Measurements from ENCODE around the gene PCDH9.

PCDH9 gene

GRCh38 chr13:66513728-66514127 lies 716.4 kb downstream of the PCDH9 start:
- DNase-seq = peak; percentile 72

GRCh38 chr13:66509175-66509574 lies 721.0 kb downstream of the PCDH9 start:
- no peak for DNase-seq

GRCh38 chr13:66508153-66508909 lies 721.8 kb downstream of the PCDH9 start:
- peak; percentile 32 for DNase-seq

DNA sequence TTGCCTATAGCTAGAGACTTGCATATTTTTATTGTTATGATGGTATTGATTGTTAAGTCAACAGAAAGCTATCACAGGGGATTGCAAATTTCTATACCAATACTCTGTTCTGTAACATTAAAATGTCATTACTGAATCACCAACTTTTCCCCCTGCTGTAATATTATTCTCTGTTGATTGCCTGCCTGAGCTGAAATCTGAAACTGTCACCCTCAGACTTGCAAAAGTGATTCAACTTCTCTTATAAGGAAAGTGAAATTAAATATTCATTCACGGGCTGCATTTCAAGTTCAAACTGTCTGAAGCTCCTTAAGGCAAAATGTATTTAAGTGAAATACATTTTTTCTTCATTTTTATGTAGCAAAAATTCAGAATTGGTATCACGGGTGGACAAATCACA lies 723.2 kb downstream of the PCDH9 start:
- peak; percentile 20 for DNase-seq

DNA sequence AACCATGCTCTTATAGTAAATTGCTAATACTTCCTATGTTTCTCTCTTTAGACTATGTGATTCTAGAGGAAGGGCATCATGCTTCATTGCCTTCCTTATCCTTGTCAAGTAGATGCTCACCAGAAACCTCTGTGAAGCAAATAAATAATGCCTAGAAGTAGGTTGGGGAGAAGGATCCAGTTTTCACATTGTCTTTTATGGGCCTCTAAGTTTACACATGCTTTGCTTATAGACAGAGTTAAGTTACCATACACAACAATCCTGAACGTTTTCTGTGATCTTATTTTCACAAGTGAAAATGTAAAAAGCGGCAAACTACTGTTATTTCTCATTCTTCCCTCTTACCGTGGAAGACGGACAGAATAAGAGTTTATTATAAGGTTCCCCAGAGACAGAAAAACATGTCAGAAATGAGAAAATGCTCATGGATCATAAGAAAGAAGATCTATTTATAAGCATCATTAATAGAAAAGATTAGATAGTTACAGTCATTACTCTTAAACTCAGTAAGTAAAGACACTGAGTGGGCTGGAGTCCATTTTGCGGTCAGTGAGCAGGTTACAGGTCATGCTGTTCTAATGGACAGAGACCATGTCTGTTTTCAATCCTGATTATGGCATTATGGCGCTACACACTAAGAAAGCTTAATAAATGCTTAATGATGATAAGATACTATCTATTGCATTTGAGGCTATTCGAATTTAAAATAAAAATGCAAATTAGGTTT lies 723.9 kb downstream of the PCDH9 start:
- DNase-seq = no peak

DNA sequence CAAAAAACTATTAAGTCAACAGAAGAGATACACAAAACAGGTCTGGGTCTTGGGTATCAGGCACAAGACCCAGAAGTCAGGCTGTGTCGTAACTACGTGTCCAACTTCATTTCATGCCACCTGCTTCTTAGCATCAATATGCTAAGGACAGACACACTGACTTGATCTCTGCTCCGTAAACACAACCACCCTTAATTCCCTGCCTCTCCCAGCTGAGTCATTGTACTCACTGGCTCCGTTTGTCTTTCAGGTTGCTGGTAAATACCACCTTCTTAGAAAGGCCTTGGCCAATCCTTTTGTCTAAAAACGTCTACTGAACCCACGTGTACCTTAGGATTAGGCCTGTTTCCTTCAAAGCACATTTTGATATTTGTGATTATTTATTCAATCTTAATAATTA lies 726.2 kb downstream of the PCDH9 start:
- DNase-seq = no peak

GRCh38 chr13:66501181-66501580 lies 729.0 kb downstream of the PCDH9 start:
- DNase-seq = peak; percentile 85

DNA sequence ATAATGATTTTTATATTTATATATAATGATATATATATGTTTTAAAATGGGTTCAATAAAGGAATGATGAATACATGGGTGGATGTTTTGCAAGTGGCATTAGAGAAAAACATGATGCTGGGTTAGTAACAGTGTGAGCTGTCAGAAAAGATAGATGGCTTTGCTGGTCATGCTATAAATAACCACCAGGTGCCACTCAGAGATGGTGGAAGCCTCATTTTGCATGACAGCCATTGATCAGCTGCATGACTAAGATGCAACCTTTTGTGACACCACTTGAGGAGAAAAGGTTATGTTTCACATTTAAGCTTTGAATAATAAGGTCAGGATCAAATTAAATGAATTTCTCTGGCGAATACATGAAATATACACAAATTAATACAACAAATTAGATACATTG lies 737.7 kb downstream of the PCDH9 start:
- no peak for DNase-seq

- no peak for DNase-seq
Observed at GRCh38 chr13:66491251-66491650, 738.9 kb downstream of the PCDH9 start.

DNA sequence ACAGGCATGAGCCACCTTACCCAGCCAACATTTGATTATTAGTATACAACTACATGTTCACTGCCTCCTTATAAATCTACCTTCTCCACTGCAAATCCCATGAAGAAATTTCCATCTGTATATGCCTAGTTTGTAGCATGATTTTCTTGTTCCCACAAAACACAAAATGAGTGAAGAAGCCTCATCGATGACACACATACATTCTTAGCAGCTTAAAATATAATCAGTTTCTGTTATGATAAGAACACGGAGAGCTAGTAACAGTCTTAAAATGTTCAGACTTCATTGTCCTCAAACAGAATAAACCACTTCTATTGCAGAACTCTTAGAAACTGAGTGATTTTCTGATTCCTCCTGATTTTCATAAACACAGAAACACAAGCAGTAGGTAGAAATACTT lies 740.5 kb downstream of the PCDH9 start:
- peak; percentile 11 for DNase-seq

DNA sequence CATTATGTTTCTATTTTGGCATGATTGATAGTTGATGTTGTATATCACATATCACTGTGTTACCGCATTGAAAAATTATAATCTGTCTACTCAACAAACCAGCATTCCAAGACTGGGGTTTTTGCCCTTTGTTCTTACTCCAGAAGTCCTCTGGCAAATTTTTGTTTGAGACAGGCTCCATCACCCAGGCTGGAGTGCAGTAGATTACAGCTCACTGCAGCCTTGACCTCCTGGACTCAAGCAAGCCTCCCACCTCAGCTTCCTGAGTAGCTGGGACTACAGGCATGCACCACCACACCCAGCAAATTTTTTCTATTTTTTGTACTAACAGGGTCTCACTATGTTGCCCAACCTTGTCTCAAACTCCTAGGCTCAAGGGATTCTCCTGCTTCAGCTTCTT lies 741.0 kb downstream of the PCDH9 start:
- no peak for DNase-seq

GRCh38 chr13:66483712-66484111 lies 746.4 kb downstream of the PCDH9 start:
- no peak for DNase-seq

- DNase-seq = peak; percentile 17
Observed at GRCh38 chr13:66482836-66483235, 747.3 kb downstream of the PCDH9 start.

GRCh38 chr13:66477816-66478215 lies 752.3 kb downstream of the PCDH9 start:
- peak; percentile 9 for DNase-seq

GRCh38 chr13:66475061-66475460 lies 755.1 kb downstream of the PCDH9 start:
- DNase-seq = no peak

DNA sequence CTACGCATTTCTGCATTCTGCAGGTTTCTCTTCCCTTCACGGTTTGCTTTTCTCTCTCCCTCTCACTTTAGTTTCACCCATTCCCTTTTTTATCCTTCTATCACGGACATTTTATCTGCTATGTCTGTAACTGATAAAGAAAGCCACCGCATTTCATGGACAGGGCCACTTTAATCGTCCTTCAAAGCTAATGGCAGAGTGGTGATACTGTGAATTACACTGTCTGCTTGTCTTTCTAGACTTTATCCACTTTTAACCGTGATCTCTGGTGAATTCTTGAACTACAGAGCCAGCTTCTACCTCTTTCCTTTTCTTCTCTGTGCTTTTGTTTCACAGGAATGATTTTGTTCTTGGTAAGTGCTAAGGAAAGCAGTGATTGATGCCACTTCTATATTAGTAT lies 760.4 kb downstream of the PCDH9 start:
- DNase-seq = no peak

- DNase-seq = peak; percentile 7
Observed at GRCh38 chr13:66468656-66469055, 761.5 kb downstream of the PCDH9 start.

DNA sequence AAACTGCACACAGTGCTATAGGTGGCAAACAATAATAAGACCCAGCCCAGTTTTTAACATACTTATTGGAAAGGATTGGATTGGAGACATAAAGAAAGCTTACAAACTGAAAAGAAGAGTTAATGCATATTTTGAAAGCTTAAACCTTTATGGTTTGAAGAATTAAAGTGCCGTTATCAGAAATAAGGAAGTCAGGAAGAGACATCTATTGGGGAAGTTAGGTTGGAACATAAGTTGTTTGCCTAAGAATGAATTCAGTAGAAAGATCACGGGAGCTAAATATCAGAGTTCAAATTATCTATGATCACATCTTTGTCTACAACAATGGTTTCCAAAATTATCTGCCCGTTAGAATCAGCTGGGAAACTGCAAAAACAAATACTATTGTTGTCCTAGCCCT lies 767.9 kb downstream of the PCDH9 start:
- DNase-seq = no peak

DNA sequence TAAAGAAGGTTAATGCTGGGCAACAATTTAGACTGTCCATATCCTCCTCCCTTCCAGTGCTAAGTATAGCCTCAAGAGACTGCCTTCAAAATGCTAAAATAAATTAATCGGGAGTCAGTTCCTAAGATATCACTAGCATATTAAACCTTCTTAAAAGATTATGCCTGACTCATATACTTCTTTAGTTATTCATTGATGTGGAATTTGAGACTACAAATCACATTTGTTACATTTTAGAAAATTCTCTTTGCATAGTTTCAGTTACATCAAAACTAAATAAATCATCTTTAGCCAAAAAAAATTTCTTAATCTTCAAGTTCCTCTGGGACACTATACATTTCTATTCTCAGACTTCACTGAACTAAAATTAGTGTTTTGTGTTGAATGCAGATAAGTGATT lies 769.1 kb downstream of the PCDH9 start:
- peak; percentile 62 for DNase-seq

DNA sequence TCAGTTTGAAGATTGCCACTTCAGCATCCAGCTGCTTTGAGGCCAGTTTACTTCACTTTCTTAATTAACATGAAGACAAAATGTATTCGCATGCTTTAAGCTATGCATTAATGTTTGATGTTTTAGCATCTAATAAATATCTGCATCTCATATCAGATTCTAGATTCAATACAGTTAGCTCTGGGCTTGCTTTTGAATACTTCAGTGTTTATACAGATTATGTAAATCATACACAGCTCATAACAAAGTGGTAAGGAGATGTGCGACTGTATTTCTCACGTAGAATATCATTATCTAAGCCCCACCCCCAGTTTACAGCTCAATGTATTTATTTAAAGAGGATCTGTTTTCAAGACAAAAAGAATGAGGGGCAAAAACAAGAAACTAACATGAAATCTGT lies 770.5 kb downstream of the PCDH9 start:
- no peak for DNase-seq

GRCh38 chr13:66459143-66459542 lies 771.0 kb downstream of the PCDH9 start:
- no peak for DNase-seq

- no peak for DNase-seq
Observed at GRCh38 chr13:66446413-66446812, 783.7 kb downstream of the PCDH9 start.

DNA sequence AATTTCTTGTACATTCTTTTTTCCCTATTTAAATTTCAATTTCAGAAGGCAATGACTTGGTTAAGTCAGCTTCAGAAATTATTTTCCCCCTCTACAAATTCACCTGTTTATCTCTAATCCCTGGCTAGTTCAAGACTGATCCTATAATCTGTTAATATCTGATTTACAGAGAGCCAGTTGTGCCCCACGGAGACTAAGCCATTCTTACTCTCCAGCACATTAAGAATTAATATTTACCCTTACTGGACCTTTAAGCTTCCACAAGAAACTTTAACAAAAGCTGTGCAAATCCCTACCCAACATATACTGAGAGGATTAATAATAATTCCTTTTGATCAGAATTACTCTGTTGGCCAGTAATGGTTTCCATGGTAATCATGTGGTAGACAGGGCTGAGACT lies 786.2 kb downstream of the PCDH9 start:
- DNase-seq = peak; percentile 9

GRCh38 chr13:66440938-66441337 lies 789.2 kb downstream of the PCDH9 start:
- DNase-seq = no peak
